Ovary (tissue), 3 donors: ENCODE data around the gene CHURC1.

Experiments used
- CTCF ChIP-seq, 3 donors: fragments of 450-650 bp in 2 of 3; fragments of 200-600 bp in 1 of 3; IDR thresholded peaks; one replicate each; pipeline versions ENCODE4 v1.5.1 to v1.8.0; 2016 to 2022; ENCODE audit warnings: antibody characterized with exemption in 3 of 3, mild to moderate bottlenecking in 1 of 3
- EP300 ChIP-seq: sonication (generic); formaldehyde crosslinking; IDR thresholded peaks from one replicate; pipeline ENCODE4 v1.6.1; 2017; ENCODE audit warnings: antibody characterized with exemption
- donor health status: DM: no; HTN: no; CAD: no.

DNA sequence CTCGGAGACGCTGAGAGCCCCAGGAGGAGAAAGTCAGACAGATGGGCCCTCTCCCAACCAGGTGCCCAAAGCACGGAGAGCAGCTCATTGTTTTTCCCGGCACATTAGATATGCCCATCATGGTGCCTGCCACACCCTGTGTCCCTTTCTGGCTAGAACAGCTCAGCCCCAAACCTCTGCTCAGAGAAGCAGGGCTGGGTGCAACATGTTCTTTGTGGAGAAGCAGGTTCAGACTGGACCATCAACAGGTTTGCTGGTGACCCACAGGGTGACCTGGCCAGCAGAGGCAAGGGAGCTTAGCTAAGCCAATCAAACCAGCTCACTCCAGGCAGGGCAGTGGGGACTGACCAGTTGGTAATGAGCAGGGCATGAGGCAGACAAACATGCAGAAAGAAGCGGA is 44.5 kb downstream of the CHURC1 start:
- TF ChIP-seq CTCF (IDR thresholded peaks at IDR 0.05) (no peak), EP300 (no peak)
